ENCODE results near the gene RNFT2.

Gene RNFT2

GRCh38 chr12:116864371-116865160 is 126.5 kb downstream of the RNFT2 start:
- in situ Hi-C loops (cut with MboI; ENCODE audit: low sequenced_read_pairs), result no loop called here

- in situ Hi-C loops (cut with MboI; ENCODE audit: low sequenced_read_pairs), result no loop called here
Observed at GRCh38 chr12:116867523-116867922, 129.4 kb downstream of the RNFT2 start.

- in situ Hi-C loops (cut with MboI; ENCODE audit: low sequenced_read_pairs), result no loop called here
Observed at GRCh38 chr12:116870306-116870705, 132.2 kb downstream of the RNFT2 start.

- in situ Hi-C loops (cut with MboI; ENCODE audit: low sequenced_read_pairs), result no loop called here
Observed at GRCh38 chr12:116874324-116874995, 136.3 kb downstream of the RNFT2 start.

- in situ Hi-C loops (cut with MboI; ENCODE audit: low sequenced_read_pairs), result no loop called here
Observed at GRCh38 chr12:116876151-116876869, 138.2 kb downstream of the RNFT2 start.

GRCh38 chr12:116878567-116879508 is 140.7 kb downstream of the RNFT2 start:
- in situ Hi-C loops (cut with MboI; ENCODE audit: low sequenced_read_pairs), result no loop called here

GRCh38 chr12:116879509-116880212 is 141.5 kb downstream of the RNFT2 start:
- in situ Hi-C loops (cut with MboI; ENCODE audit: low sequenced_read_pairs), result no loop called here

GRCh38 chr12:116880213-116880816 is 142.2 kb downstream of the RNFT2 start:
- in situ Hi-C loops (cut with MboI; ENCODE audit: low sequenced_read_pairs), result no loop called here

- in situ Hi-C loops (cut with MboI; ENCODE audit: low sequenced_read_pairs), result no loop called here
Observed at GRCh38 chr12:116880817-116881324, 142.8 kb downstream of the RNFT2 start.

- in situ Hi-C loops (cut with MboI; ENCODE audit: low sequenced_read_pairs), result no loop called here
Observed at GRCh38 chr12:116881325-116881876, 143.3 kb downstream of the RNFT2 start, which contains the start of gene HRK. Gene HRK, minus strand, starts transcription at chr12:116881441. Its CDS starts 134 bp downstream, at chr12:116881307.

GRCh38 chr12:116881877-116882507 is 143.9 kb downstream of the RNFT2 start:
- in situ Hi-C loops (cut with MboI; ENCODE audit: low sequenced_read_pairs), result no loop called here

GRCh38 chr12:116882742-116883141 is 144.6 kb downstream of the RNFT2 start:
- in situ Hi-C loops (cut with MboI; ENCODE audit: low sequenced_read_pairs), result no loop called here

- in situ Hi-C loops (cut with MboI; ENCODE audit: low sequenced_read_pairs), result no loop called here
Observed at GRCh38 chr12:116884871-116885270, 146.8 kb downstream of the RNFT2 start.

GRCh38 chr12:116885491-116885890 is 147.4 kb downstream of the RNFT2 start:
- in situ Hi-C loops (cut with MboI; ENCODE audit: low sequenced_read_pairs), result no loop called here

- in situ Hi-C loops (cut with MboI; ENCODE audit: low sequenced_read_pairs), result no loop called here
Observed at GRCh38 chr12:116887244-116887643, 149.1 kb downstream of the RNFT2 start.

GRCh38 chr12:116887897-116888296 is 149.8 kb downstream of the RNFT2 start:
- in situ Hi-C loops (cut with MboI; ENCODE audit: low sequenced_read_pairs), result no loop called here

GRCh38 chr12:116890330-116890729 is 152.2 kb downstream of the RNFT2 start:
- in situ Hi-C loops (cut with MboI; ENCODE audit: low sequenced_read_pairs), result no loop called here

- in situ Hi-C loops (cut with MboI; ENCODE audit: low sequenced_read_pairs), result no loop called here
Observed at GRCh38 chr12:116891019-116891418, 152.9 kb downstream of the RNFT2 start.
